ENCODE results near the gene DDX42. TPM values are rescaled to one million over a fixed set of nuclear protein-coding genes. Genes with fewer than 3 reads are reported as not detected.

The DDX42 gene
- total RNA-seq, 1 experiment from 2014 or later, result 45.3 TPM

Other genes with a start within 250 kb of the DDX42 start
- gene DCAF7, start 223.7 kb upstream of the DDX42 start, total RNA-seq (2014; rRNA removed; shearing (Covaris generic)), result 35.7 and 39.6 TPM in 2 replicates
- gene TACO1, start 173.3 kb upstream of the DDX42 start, total RNA-seq (2014; rRNA removed; shearing (Covaris generic)), result 27.0 and 28.3 TPM in 2 replicates
- gene MAP3K3, start 151.8 kb upstream of the DDX42 start, total RNA-seq (2014; rRNA removed; shearing (Covaris generic)), result 19.4 and 20.1 TPM in 2 replicates
- 2.2 and 2.8 TPM in 2 replicates for gene LIMD2, start 74.0 kb upstream of the DDX42 start, total RNA-seq (2014; rRNA removed; shearing (Covaris generic))
- gene STRADA, start 32.4 kb upstream of the DDX42 start, total RNA-seq (2014; rRNA removed; shearing (Covaris generic)), result 5.2 and 6.6 TPM in 2 replicates
- 54.3 and 56.8 TPM in 2 replicates for gene CCDC47, start 573 bp upstream of the DDX42 start, total RNA-seq (2014; rRNA removed; shearing (Covaris generic))
- 56.3 and 65.3 TPM in 2 replicates for gene PSMC5, start 53.3 kb downstream of the DDX42 start, total RNA-seq (2014; rRNA removed; shearing (Covaris generic))
- 35.7 and 41.7 TPM in 2 replicates for gene FTSJ3, start 53.5 kb downstream of the DDX42 start, total RNA-seq (2014; rRNA removed; shearing (Covaris generic))
- 205 and 206 TPM in 2 replicates for gene SMARCD2, start 68.5 kb downstream of the DDX42 start, total RNA-seq (2014; rRNA removed; shearing (Covaris generic))
- gene CSH2, start 99.5 kb downstream of the DDX42 start, total RNA-seq (2014; rRNA removed; shearing (Covaris generic)), result not detected in 2 replicates
- gene GH2, start 107.8 kb downstream of the DDX42 start, total RNA-seq (2014; rRNA removed; shearing (Covaris generic)), result not detected in 2 replicates
- not detected in 2 replicates for gene CSH1, start 122.4 kb downstream of the DDX42 start, total RNA-seq (2014; rRNA removed; shearing (Covaris generic))
- gene CSHL1, start 137.1 kb downstream of the DDX42 start, total RNA-seq (2014; rRNA removed; shearing (Covaris generic)), result not detected in 2 replicates
- gene GH1, start 144.7 kb downstream of the DDX42 start, total RNA-seq (2014; rRNA removed; shearing (Covaris generic)), result not detected in 2 replicates
- not detected in 2 replicates for gene CD79B, start 158.2 kb downstream of the DDX42 start, total RNA-seq (2014; rRNA removed; shearing (Covaris generic))
- gene SCN4A, start 198.7 kb downstream of the DDX42 start, total RNA-seq (2014; rRNA removed; shearing (Covaris generic)), result not detected in 2 replicates
- 0.10 TPM in 1 of 2 replicates, not detected in the other for gene PRR29, start 224.2 kb downstream of the DDX42 start, total RNA-seq (2014; rRNA removed; shearing (Covaris generic))
- gene ICAM2, start 246.5 kb downstream of the DDX42 start, total RNA-seq (2014; rRNA removed; shearing (Covaris generic)), result 0.21 and 0.64 TPM in 2 replicates